ENCODE measurements around the gene OCA2.

OCA2 gene

DNA sequence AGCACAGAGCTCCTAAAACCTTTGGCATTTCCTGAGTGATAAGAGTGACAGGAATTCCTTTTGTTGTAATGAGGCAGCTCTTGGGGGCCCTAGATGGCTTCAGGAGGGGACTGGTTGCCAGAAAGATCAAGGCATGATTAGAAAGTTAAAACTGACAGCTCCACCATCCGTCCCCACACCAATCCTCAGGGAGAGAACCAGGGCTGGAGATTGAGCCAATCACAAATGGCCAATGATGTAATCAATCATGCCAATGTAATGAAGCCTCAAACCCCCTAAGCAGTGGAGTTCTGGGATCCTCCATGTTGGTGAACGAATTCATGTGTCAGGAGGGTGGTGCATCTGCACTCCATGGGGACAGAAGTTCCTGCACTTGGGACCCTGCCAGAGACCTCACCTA is 265.1 kb downstream of the OCA2 start:
- H3K4me3 ChIP-seq (ENCODE audit: low read depth, low read length): no peak overlapping the region
- TF ChIP-seq, protein P1, sequence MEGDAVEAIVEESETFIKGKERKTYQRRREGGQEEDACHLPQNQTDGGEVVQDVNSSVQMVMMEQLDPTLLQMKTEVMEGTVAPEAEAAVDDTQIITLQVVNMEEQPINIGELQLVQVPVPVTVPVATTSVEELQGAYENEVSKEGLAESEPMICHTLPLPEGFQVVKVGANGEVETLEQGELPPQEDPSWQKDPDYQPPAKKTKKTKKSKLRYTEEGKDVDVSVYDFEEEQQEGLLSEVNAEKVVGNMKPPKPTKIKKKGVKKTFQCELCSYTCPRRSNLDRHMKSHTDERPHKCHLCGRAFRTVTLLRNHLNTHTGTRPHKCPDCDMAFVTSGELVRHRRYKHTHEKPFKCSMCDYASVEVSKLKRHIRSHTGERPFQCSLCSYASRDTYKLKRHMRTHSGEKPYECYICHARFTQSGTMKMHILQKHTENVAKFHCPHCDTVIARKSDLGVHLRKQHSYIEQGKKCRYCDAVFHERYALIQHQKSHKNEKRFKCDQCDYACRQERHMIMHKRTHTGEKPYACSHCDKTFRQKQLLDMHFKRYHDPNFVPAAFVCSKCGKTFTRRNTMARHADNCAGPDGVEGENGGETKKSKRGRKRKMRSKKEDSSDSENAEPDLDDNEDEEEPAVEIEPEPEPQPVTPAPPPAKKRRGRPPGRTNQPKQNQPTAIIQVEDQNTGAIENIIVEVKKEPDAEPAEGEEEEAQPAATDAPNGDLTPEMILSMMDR (IDR thresholded peaks at IDR 0.05; ENCODE audit: control insufficient read depth, extremely low read depth, insufficient read depth): no peak
- no peak for DNase-seq (ENCODE audit: low read depth)

DNA sequence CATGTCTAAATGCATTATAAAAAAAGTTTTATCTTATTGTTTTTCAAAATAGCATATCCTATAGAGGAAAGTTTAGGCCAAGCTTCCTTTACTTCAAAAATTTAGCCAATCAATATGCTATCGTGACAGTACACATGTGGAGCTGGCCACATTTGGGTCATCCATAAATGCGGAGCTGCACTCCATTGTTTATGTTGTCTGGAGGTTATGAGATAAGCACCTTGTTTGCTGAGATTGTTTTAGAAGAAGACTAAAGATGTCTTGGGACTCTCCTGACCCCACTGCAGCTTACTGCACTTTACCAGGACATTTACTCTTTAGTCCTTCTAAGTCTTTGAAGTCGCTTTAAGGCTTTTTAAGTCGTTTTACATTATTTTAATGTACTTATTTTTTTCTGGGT is 265.9 kb downstream of the OCA2 start:
- no peak for DNase-seq (ENCODE audit: low read depth)
- TF ChIP-seq, protein P1 (IDR thresholded peaks at IDR 0.05; ENCODE audit: control insufficient read depth, extremely low read depth, insufficient read depth): no peak
- no peak overlapping the region for H3K4me3 ChIP-seq (ENCODE audit: low read depth, low read length)

DNA sequence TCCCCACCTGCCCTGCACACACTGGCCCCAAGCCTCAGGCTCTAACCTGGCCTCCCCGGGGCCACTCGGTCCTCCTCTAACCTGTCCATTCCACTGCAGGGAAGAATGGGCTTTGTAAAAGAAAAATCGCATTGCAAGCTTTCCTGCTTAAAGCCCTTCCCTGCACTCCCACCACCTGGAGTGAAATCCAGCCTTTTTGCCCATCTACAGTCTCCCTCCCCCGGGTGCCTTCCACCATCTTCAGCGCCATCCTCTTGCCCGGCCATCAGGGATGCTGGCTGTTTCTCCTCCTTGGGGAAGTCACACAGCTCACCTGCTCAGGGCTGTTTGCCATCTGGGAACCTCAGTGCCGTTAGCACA is 266.9 kb downstream of the OCA2 start:
- H3K4me3 ChIP-seq (ENCODE audit: low read depth, low read length): no peak overlapping the region
- DNase-seq (ENCODE audit: low read depth): no peak
- TF ChIP-seq, protein P1 (IDR thresholded peaks at IDR 0.05; ENCODE audit: control insufficient read depth, extremely low read depth, insufficient read depth): no peak

DNA sequence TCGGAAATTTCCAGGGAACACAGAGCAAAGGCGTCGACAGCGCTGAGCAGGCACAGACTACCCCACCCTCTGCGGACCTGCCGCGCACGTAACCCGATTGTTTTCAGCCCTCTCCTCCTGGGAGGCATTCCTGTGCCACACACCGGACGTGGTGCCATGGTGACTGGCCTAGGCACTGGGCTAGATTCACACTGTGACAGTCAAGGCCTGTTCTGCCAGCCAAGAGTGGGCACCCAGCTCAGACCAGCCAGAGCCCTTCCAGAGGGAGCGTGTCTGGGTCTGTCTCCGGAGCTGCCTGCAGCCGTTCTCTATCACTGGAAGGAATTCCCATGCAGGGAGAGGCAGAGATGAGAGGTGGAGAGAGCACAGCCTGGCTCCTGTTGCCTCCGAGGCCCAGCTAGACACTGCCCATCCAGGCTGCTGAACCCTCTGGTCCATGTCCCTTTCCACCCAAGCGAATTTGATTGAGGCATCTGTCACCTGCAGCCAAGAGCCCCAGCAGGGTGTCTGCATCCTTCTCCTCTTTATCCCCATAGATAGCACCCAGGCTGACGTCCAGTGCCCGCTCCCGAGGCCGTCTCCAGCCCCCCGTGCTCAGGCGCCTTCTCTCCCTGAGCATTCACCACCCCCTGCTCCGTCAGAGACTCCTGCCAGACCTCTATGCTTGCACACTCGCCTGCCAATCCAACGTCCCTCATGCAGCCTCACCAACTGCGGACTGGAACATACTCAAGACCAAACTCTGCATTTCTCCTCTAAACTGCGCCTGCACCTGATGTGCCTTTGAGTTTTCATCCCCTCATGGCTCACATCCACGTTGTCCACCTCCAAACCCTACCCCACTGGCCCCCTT is 267.5 kb downstream of the OCA2 start:
- no peak for DNase-seq (ENCODE audit: low read depth)
- TF ChIP-seq, protein P1 (IDR thresholded peaks at IDR 0.05; ENCODE audit: control insufficient read depth, extremely low read depth, insufficient read depth): no peak
- no peak overlapping the region for H3K4me3 ChIP-seq (ENCODE audit: low read depth, low read length)

DNA sequence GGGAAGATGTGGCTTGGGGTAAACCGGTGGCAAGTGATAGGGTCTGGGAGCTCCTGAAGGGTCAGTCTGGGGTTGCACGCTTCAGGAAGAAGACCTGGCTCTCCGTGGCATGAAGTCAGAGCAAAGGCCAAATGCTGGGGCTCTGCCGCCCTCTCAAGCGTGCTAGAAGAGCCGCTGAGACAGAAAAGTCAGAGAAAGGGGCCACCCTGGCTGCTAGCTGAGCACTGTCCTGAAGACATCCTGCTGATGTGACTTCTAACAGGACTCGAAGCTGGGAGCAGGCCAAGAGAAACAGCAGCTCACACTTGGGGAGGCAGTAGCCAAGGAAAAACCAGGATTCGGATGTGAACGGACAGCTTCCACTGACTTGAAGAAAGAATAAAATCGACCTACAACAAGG is 270.4 kb downstream of the OCA2 start:
- no peak for DNase-seq (ENCODE audit: low read depth)
- TF ChIP-seq, protein P1 (IDR thresholded peaks at IDR 0.05; ENCODE audit: control insufficient read depth, extremely low read depth, insufficient read depth): no peak
- no peak overlapping the region for H3K4me3 ChIP-seq (ENCODE audit: low read depth, low read length)

DNA sequence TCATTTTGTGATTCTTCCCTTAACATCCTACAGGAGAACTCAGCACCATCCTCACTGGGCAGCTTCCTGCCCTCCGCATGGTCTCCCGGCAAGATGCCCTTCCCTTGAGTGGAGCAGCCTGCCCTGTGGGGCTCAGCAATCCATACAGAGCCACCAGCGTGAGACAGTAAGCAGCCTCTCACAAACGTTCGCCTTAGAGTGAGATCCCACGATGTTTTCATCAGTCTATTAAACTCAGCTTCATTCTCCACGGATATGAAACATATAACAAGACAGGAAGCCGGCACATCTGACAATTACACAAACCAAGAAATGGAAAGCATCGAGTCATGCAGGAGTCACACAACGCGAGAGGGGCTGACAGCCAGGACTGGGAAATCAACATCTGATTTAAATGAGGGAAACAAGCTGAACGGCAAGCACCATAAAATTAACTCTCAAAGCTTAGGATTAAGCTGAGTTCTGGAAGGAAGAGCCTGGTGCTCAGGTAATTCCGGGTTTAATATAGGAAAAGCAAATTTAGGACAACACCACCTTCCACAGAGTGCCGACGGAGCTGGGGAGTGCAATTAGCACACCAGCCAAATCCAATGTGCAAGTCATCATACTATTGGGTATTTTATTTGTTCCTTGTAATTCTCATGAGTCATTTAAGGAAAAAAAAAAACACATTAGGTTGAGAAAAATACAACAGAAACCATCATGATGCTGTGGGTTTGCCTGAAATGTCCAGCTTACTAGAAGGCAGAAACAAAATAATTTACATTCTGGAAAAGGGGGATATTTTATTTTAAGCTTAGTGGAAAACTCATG is 272.0 kb downstream of the OCA2 start:
- no peak for DNase-seq (ENCODE audit: low read depth)
- TF ChIP-seq, protein P1 (IDR thresholded peaks at IDR 0.05; ENCODE audit: control insufficient read depth, extremely low read depth, insufficient read depth): no peak
- no peak overlapping the region for H3K4me3 ChIP-seq (ENCODE audit: low read depth, low read length)

Data from LNCaP clone FGC (cell line).